Sigmoid colon (tissue), 4 donors: Measurements from ENCODE around the gene NOS1AP.

Source experiments
- CTCF ChIP-seq, 4 experiments: fragments of 450-650 bp in 3 of 4; fragments of 200-600 bp in 1 of 4; IDR thresholded peaks; one replicate each; pipeline ENCODE4 v1.5.1; 2016 to 2019; ENCODE audit warnings: antibody characterized with exemption in 4 of 4, mild to moderate bottlenecking in 3 of 4, moderate library complexity in 2 of 4
- POLR2AphosphoS5 ChIP-seq, 4 donors: sonication (generic); formaldehyde crosslinking; IDR thresholded peaks; one replicate each; pipeline ENCODE4 v1.6.1; 2017; ENCODE audit warnings: antibody characterized with exemption in 4 of 4

GRCh38 chr1:162055062-162055461, 14.4 kb upstream of the NOS1AP start:
- TF ChIP-seq CTCF (IDR thresholded peaks at IDR 0.05) (no peak), POLR2AphosphoS5 (IDR thresholded peaks at IDR 0.05) (no peak)
